ENCODE results near the gene RABGAP1L.

RABGAP1L gene

GRCh38 chr1:174976436-174977108, 817.3 kb downstream of the RABGAP1L start:
- no peak for DNase-seq

GRCh38 chr1:174982971-174983689, 823.8 kb downstream of the RABGAP1L start:
- DNase-seq: peak; percentile 70

- no peak for DNase-seq
These were observed 825.6 kb downstream of the RABGAP1L start for GRCh38 chr1:174984952-174985351.

GRCh38 chr1:174988539-174988938, 829.2 kb downstream of the RABGAP1L start:
- no peak for DNase-seq

- no peak for DNase-seq
These were observed 829.7 kb downstream of the RABGAP1L start for GRCh38 chr1:174988986-174989385.

- no peak for DNase-seq
These were observed 830.4 kb downstream of the RABGAP1L start for GRCh38 chr1:174989536-174990220.

GRCh38 chr1:174990382-174990999, 831.2 kb downstream of the RABGAP1L start:
- peak; percentile 65 for DNase-seq

- DNase-seq: no peak
These were observed 832.2 kb downstream of the RABGAP1L start for GRCh38 chr1:174991473-174991872.

- DNase-seq: no peak
These were observed 835.8 kb downstream of the RABGAP1L start for GRCh38 chr1:174995121-174995520.

- DNase-seq: no peak
These were observed 836.6 kb downstream of the RABGAP1L start for GRCh38 chr1:174995916-174996315.

- no peak for DNase-seq
These were observed 837.2 kb downstream of the RABGAP1L start for GRCh38 chr1:174996476-174996875.

GRCh38 chr1:174997041-174997440, 837.7 kb downstream of the RABGAP1L start:
- DNase-seq: no peak

- DNase-seq: peak; percentile 82
These were observed 839.4 kb downstream of the RABGAP1L start for GRCh38 chr1:174998569-174999215.

- DNase-seq: peak; percentile 99
These were observed 840.1 kb downstream of the RABGAP1L start for GRCh38 chr1:174999216-174999935.

GRCh38 chr1:174999936-175000696, 840.8 kb downstream of the RABGAP1L start, which contains the start of gene CACYBP:
CACYBP (plus strand) TSS chr1:174999947; CDS start chr1:175000181, 234 bp downstream.
- DNase-seq: peak; percentile 55

GRCh38 chr1:175000697-175001187, 841.4 kb downstream of the RABGAP1L start:
- DNase-seq: no peak

GRCh38 chr1:175002910-175003517, 843.7 kb downstream of the RABGAP1L start:
- DNase-seq: no peak

- DNase-seq: no peak
These were observed 844.2 kb downstream of the RABGAP1L start for GRCh38 chr1:175003521-175003920.

GRCh38 chr1:175005085-175005783, 845.9 kb downstream of the RABGAP1L start:
- no peak for DNase-seq

- no peak for DNase-seq
These were observed 850.2 kb downstream of the RABGAP1L start for GRCh38 chr1:175009532-175009931.
